Measurements from ENCODE around the gene MAPRE2.

Gene MAPRE2

DNA sequence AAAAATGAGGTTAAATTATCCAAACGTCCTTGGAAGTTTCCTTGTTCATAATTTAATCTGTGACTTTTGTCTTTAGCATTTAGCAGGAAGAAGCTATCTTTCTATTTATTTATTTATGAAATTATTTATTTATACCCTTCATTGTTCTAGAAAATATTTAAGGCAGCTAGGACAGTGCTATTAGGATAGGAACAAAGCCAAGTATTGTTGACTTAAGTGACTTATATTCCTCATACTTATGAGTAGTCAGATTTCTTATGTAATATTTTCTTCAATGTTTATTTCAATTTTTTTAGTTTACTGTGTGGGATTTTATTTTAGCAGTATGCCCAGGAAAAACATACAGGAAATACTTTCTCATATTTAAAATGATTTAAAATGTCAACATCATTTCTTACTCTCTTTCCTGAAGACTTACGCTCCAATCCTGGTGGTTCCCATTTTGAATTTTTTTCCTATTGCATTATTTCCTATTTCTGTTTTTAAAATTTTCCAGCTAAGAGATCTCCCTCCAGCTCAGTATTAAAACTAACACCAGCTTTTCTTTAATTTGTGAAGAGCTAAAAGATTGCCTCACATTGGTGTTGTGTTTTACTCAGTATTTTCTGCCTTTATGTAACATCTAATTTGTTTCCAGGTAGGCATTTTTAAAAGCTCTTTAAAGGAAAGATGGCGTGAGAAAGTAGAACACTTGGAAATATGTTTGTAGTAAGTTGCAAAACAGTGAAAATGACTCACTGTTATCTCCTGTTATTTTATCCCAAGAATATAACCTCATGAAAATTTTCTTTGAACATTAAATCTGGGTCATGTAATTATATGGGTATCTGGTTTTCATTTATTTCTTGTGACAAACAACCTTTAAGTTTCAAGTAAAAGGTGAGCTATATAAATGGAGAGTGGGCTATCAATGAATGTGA, 32.2 kb downstream of the MAPRE2 start:
- Histone ChIP-seq H3K9me3 (ENCODE audit: control insufficient read depth, low read length) (no peaks in the 10 kb centered on the region), H3K4me3 (ENCODE audit: low read length) (no peak overlapping the region), H3K36me3 (ENCODE audit: control insufficient read depth, insufficient read depth, low read length) (no peaks in the 10 kb centered on the region), H3K9ac (ENCODE audit: low read length) (no peak overlapping the region), H3K4me1 (ENCODE audit: control insufficient read depth, insufficient read depth, low read length) (no peaks in the 10 kb centered on the region), H3K27me3 (ENCODE audit: control insufficient read depth, insufficient read depth, low read length) (no peaks in the 10 kb centered on the region)

GRCh38 chr18:35074581-35074980, 33.4 kb downstream of the MAPRE2 start:
- no peak overlapping the region for H3K9ac ChIP-seq (ENCODE audit: low read length)
- no peaks in the 10 kb centered on the region for H3K27me3 ChIP-seq (ENCODE audit: control insufficient read depth, insufficient read depth, low read length)
- H3K4me3 ChIP-seq (ENCODE audit: low read length): no peak overlapping the region
- no peaks in the 10 kb centered on the region for H3K36me3 ChIP-seq (ENCODE audit: control insufficient read depth, insufficient read depth, low read length)
- no peaks in the 10 kb centered on the region for H3K9me3 ChIP-seq (ENCODE audit: control insufficient read depth, low read length)
- no peaks in the 10 kb centered on the region for H3K4me1 ChIP-seq (ENCODE audit: control insufficient read depth, insufficient read depth, low read length)

DNA sequence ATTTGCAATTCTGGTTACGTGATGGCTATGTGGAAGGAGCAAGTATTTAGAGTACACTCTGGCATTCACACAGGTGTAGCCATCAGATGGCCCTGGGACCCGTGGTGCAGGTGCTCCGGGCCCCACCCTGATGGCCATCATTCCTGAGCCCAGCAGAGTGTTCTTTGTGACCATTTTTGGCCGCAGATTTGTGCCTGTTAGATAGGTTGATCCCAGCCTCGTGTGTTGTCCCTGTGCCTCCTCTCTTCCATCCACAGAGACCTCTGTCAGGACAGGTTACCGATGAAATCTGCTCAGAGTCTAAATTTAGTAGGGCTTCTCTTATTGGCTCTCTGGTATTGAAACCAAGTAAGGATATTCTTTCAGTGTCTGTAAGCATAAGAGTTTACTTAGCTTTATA, 33.9 kb downstream of the MAPRE2 start:
- no peaks in the 10 kb centered on the region for H3K9me3 ChIP-seq (ENCODE audit: control insufficient read depth, low read length)
- H3K4me1 ChIP-seq (ENCODE audit: control insufficient read depth, insufficient read depth, low read length): no peaks in the 10 kb centered on the region
- no peaks in the 10 kb centered on the region for H3K36me3 ChIP-seq (ENCODE audit: control insufficient read depth, insufficient read depth, low read length)
- no peak overlapping the region for H3K9ac ChIP-seq (ENCODE audit: low read length)
- no peak overlapping the region for H3K4me3 ChIP-seq (ENCODE audit: low read length)
- no peaks in the 10 kb centered on the region for H3K27me3 ChIP-seq (ENCODE audit: control insufficient read depth, insufficient read depth, low read length)

DNA sequence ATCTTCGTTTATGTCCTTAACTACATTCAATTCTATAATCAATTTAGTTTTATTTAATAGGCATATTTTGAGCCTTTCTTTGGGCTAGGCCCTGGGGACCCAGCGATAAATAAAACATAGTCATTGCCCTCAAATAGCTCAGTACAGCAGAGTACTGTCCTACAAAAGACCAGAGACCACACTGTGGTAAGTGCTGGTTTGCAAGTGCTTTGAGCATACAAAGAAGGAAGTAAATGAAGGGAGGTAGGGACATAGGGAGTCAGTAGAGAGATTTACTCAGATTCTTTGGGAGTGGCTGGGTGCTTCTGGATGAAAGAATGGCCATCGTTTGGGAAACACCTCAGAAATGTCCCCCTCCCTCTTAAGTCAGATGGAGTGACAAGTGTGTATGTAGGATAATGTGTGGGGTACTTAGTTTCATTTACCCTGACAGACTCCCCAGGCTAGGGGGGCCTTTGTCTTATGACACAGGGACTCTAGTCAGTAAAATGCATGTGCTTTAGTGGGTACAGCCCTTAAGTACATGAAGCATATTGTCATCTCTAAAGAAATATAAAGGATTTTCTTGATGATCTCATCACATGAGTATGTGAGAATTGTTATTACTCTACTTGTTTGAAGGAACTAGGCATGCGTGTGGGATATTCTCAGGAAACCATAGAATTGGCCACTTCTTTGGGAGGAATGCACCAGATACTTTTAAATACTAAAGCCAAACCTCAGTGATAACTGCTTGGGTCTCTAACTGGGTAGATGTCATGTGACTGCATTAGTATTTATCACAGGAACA, 35.1 kb downstream of the MAPRE2 start:
- no peak overlapping the region for H3K9ac ChIP-seq (ENCODE audit: low read length)
- H3K27me3 ChIP-seq (ENCODE audit: control insufficient read depth, insufficient read depth, low read length): no peaks in the 10 kb centered on the region
- H3K9me3 ChIP-seq (ENCODE audit: control insufficient read depth, low read length): no peaks in the 10 kb centered on the region
- H3K4me1 ChIP-seq (ENCODE audit: control insufficient read depth, insufficient read depth, low read length): no peaks in the 10 kb centered on the region
- no peak overlapping the region for H3K4me3 ChIP-seq (ENCODE audit: low read length)
- no peaks in the 10 kb centered on the region for H3K36me3 ChIP-seq (ENCODE audit: control insufficient read depth, insufficient read depth, low read length)

GRCh38 chr18:35077937-35078336, 36.7 kb downstream of the MAPRE2 start:
- H3K9ac ChIP-seq (ENCODE audit: low read length): no peak overlapping the region
- H3K9me3 ChIP-seq (ENCODE audit: control insufficient read depth, low read length): no peaks in the 10 kb centered on the region
- H3K4me3 ChIP-seq (ENCODE audit: low read length): no peak overlapping the region
- peaks cover 4% of the 10 kb centered on the region for H3K4me1 ChIP-seq (ENCODE audit: control insufficient read depth, insufficient read depth, low read length)
- H3K36me3 ChIP-seq (ENCODE audit: control insufficient read depth, insufficient read depth, low read length): no peaks in the 10 kb centered on the region
- H3K27me3 ChIP-seq (ENCODE audit: control insufficient read depth, insufficient read depth, low read length): no peaks in the 10 kb centered on the region

GRCh38 chr18:35080058-35080457, 38.8 kb downstream of the MAPRE2 start:
- H3K36me3 ChIP-seq (ENCODE audit: control insufficient read depth, insufficient read depth, low read length): no peaks in the 10 kb centered on the region
- no peaks in the 10 kb centered on the region for H3K27me3 ChIP-seq (ENCODE audit: control insufficient read depth, insufficient read depth, low read length)
- H3K4me3 ChIP-seq (ENCODE audit: low read length): no peak overlapping the region
- H3K9me3 ChIP-seq (ENCODE audit: control insufficient read depth, low read length): no peaks in the 10 kb centered on the region
- peaks cover 4% of the 10 kb centered on the region for H3K4me1 ChIP-seq (ENCODE audit: control insufficient read depth, insufficient read depth, low read length)
- H3K9ac ChIP-seq (ENCODE audit: low read length): no peak overlapping the region

DNA sequence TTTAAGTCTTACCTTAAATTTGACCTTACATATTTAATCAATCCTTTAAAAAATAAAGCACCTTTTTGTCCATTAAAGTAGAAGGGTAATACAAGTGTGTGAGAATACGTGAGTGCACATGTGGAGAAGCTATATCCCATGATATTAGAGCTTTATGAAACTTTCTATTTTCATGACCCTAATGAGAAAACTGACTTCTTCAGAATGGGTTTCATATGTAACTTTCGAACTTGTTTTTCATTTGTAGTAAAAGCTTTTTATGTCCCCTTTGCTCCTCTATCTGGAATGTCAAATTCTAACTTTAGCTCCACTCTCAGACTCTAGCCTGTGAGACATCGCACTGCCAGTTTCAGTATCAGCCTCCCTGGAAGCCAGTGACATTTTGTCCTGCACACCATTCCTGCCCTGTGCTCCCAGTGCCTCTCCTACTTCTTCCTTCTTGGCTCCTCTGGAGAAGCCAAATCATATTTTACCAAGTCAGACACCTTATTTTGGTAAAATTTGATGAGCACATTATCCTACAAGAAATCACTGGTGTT, 42.0 kb downstream of the MAPRE2 start:
- H3K4me1 ChIP-seq (ENCODE audit: control insufficient read depth, insufficient read depth, low read length): peaks cover 4% of the 10 kb centered on the region
- no peak overlapping the region for H3K9ac ChIP-seq (ENCODE audit: low read length)

DNA sequence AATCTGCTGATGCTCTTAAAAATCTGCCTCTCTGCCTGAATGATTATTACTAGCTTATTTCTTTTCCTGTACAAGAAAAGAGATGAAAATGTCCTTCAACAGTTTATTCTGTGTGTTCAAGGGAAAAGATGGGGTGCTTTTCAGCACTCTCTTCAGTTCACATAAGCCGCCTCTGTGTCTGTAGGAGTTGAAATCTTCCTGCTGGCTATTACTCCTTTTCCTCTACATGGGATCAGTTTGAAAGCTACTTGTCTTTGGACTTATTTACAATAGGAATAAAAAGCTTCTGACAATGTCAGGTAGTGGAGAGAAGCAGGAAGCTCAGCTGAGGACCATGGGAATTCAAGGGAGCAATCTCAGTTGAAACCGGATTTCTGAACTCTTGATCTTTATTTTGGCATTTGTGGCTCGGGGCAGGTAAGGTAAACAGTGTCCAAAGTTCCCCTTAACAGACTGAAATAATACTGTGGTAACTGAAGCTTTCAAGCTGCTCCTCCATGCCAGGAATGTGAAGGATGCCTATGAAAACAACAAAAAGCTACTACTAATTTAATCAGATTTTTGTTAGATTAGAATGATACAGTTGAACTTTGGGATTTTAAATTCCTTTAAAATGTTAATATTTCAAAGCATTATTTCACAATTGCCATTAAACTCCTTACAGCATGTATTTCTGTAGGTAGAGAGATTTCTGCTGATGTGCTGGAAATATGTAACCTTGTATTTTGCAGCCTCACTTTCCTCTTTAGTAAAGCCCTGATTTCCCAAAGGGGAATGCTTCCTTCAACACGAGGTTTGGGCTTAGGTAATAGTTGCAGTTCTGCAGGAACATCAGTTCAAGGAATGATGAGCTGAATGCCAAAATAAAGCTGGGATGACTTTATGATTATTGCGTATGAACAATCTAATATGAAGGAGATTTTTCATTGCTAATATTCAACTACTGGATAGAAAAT, 43.6 kb downstream of the MAPRE2 start:
- Histone ChIP-seq H3K4me1 (ENCODE audit: control insufficient read depth, insufficient read depth, low read length) (peaks cover 4% of the 10 kb centered on the region), H3K9ac (ENCODE audit: low read length) (no peak overlapping the region), H3K9me3 (ENCODE audit: control insufficient read depth, low read length) (no peaks in the 10 kb centered on the region), H3K4me3 (ENCODE audit: low read length) (no peak overlapping the region), H3K36me3 (ENCODE audit: control insufficient read depth, insufficient read depth, low read length) (no peaks in the 10 kb centered on the region), H3K27me3 (ENCODE audit: control insufficient read depth, insufficient read depth, low read length) (no peaks in the 10 kb centered on the region)

More for the DNA sequence above, 42.0 kb downstream of the MAPRE2 start:
- Histone ChIP-seq H3K9me3 (ENCODE audit: control insufficient read depth, low read length) (no peaks in the 10 kb centered on the region), H3K36me3 (ENCODE audit: control insufficient read depth, insufficient read depth, low read length) (no peaks in the 10 kb centered on the region), H3K4me3 (ENCODE audit: low read length) (no peak overlapping the region), H3K27me3 (ENCODE audit: control insufficient read depth, insufficient read depth, low read length) (no peaks in the 10 kb centered on the region)

DNA sequence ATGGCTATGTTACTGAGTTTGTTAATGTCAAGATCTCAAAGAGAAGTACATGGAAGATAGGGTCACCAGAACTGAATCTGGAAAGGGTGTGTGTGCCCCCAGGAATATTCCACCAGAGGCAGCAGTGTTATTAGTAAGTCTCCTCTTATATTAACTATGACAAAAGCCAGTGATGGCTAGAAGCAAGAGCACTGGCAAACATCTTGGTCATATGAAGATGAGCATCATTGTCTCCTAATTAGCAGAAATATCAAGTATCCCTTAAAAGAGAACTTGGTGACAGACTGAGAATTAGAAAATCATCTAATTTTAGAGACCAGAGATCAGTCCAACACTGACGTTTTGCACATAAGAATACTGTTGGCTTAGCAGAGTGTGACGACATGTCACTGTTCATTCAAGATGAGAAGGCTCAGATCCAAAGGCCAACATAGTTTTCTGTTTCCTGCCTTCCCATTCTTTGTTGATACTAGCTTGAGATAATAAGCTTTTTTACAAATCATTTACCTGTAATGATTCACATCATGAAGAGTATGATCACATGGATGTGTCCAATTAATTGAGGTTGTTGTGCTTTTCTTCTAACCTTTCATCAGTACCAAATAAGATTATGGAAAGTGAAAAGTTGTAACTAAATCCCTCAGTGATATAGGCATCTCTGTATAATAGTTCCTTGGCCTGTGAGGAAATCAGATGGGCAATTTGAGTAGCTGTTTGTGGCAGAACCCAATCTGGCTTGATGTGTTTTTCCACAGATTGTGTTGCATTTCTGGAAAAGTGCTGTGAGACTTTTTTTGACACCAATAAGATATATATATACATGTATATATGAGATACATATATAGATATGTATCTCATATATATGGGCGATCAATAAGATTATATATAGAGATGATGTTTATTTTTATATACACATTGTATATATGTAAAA, 44.5 kb downstream of the MAPRE2 start:
- Histone ChIP-seq H3K4me1 (ENCODE audit: control insufficient read depth, insufficient read depth, low read length) (peaks cover 4% of the 10 kb centered on the region), H3K27me3 (ENCODE audit: control insufficient read depth, insufficient read depth, low read length) (no peaks in the 10 kb centered on the region), H3K9me3 (ENCODE audit: control insufficient read depth, low read length) (no peaks in the 10 kb centered on the region), H3K36me3 (ENCODE audit: control insufficient read depth, insufficient read depth, low read length) (no peaks in the 10 kb centered on the region), H3K9ac (ENCODE audit: low read length) (no peak overlapping the region), H3K4me3 (ENCODE audit: low read length) (no peak overlapping the region)

DNA sequence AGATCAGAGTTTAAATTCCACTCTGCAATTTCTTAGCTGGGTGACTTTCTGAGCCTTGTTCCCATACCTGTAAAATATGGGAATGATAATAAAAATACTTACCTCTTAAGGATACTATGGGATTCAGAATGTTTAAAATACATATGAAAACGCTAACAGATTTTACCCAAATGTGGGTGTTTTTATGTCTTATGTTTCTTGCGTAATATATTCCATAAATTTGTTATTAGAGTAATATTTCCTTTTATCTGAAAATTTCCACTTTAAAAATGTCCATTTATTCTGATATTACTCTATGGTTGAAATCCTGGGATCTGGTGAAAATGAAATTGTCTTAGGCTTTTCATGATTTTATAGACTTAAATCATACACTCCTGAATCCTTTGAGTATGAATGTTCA, 45.5 kb downstream of the MAPRE2 start:
- H3K27me3 ChIP-seq (ENCODE audit: control insufficient read depth, insufficient read depth, low read length): no peaks in the 10 kb centered on the region
- H3K4me3 ChIP-seq (ENCODE audit: low read length): no peak overlapping the region
- H3K9ac ChIP-seq (ENCODE audit: low read length): no peak overlapping the region
- H3K9me3 ChIP-seq (ENCODE audit: control insufficient read depth, low read length): no peaks in the 10 kb centered on the region
- H3K4me1 ChIP-seq (ENCODE audit: control insufficient read depth, insufficient read depth, low read length): peaks cover 4% of the 10 kb centered on the region
- no peaks in the 10 kb centered on the region for H3K36me3 ChIP-seq (ENCODE audit: control insufficient read depth, insufficient read depth, low read length)

DNA sequence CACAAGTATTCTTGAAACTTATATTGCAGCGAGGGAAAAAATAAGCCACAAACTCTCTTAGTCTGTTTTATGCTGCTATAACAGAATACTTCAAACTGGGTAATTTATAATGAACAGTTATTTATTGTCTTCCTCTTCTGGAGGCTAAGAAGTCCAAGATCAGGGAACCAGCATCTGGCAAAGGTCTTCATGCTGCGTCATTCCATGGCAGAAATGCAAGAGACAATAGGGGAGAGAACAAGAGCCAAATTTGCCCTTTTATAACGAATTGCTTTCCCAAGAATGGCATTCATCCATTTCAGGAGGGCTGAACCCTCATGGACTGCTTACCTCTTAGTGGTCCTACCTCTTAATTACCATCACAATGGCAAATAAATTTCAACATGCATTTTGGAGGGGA, 46.5 kb downstream of the MAPRE2 start:
- Histone ChIP-seq H3K4me1 (ENCODE audit: control insufficient read depth, insufficient read depth, low read length) (no peaks in the 10 kb centered on the region), H3K36me3 (ENCODE audit: control insufficient read depth, insufficient read depth, low read length) (no peaks in the 10 kb centered on the region), H3K9ac (ENCODE audit: low read length) (no peak overlapping the region), H3K4me3 (ENCODE audit: low read length) (no peak overlapping the region), H3K9me3 (ENCODE audit: control insufficient read depth, low read length) (no peaks in the 10 kb centered on the region), H3K27me3 (ENCODE audit: control insufficient read depth, insufficient read depth, low read length) (no peaks in the 10 kb centered on the region)
